ENCODE data around the gene PLB1. TPM values are rescaled to one million over a fixed set of nuclear protein-coding genes. Genes with fewer than 3 reads are reported as not detected.
A peak's percentile ranks its signal among the peaks of the same experiment; 100 is the strongest.
"Not testable (repeated sequence)": the region's sequence is repeated elsewhere in the genome, so short reads cannot be mapped to it uniquely, and the experiment has no call there.

PLB1 gene
- total and polyA plus RNA-seq, 5 experiments from 2014 or later = 0.29 to 0.34 (median 0.34) TPM; not detected in 2

DNA sequence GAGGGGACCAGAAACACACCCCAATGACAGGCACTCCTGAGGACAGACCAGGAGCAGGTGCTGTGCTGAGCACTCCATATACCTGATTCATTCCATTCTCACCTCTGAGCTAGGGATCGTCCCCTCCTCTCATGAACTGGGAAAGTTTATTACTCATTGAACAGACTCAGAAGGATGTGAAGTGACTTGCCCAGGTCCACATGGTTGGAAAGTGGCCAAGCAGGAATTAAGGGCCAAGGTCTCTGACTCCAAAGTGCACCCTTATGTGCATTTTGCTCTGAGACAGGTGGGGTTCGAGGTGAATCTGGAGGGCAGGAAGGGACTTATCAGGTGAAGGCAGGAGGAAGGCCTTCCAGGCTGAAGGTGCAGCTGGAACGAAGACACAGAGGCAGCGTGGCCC lies 25.1 kb upstream of the PLB1 start:
- no peak overlapping the region for H3K4me3 Mint-ChIP-seq
- ATAC-seq = no peak
- peaks cover 0 to 2% (median 0%) of the 10 kb centered on the region in 3 donors for H3K36me3 Mint-ChIP-seq
- POLR2A ChIA-PET = no interaction called here
- peak overlapping the region in 3 of 10 donors; percentile 21 to 31 (median 22) for H3K27ac Mint-ChIP-seq
- no peak for DNase-seq
- H3K4me1 Mint-ChIP-seq = peaks cover 13 to 29% (median 16%) of the 10 kb centered on the region in 4 donors
- peaks cover 0 to 3% (median 0%) of the 10 kb centered on the region in 9 donors for H3K9me3 Mint-ChIP-seq
- H3K27me3 Mint-ChIP-seq = no peaks in the 10 kb centered on the region

- H3K9me3 Mint-ChIP-seq = peaks cover 0 to 3% (median 0%) of the 10 kb centered on the region in 9 donors
- POLR2A ChIA-PET = no interaction called here
- DNase-seq (no peak), ATAC-seq (no peak)
- H3K4me1 Mint-ChIP-seq = peaks cover 13 to 29% (median 16%) of the 10 kb centered on the region in 4 donors
- H3K4me3 Mint-ChIP-seq = no peak overlapping the region
- H3K36me3 Mint-ChIP-seq = peaks cover 0 to 2% (median 0%) of the 10 kb centered on the region in 3 donors
- peak overlapping the region in 2 of 10 donors; percentile 22 to 31 for H3K27ac Mint-ChIP-seq
- no peaks in the 10 kb centered on the region for H3K27me3 Mint-ChIP-seq
Measured at GRCh38 chr2:28471214-28471613, 24.6 kb upstream of the PLB1 start.

GRCh38 chr2:28471701-28472236 lies 24.1 kb upstream of the PLB1 start:
- ATAC-seq = no peak
- H3K36me3 Mint-ChIP-seq = peaks cover 0 to 2% (median 0%) of the 10 kb centered on the region in 3 donors
- no peak overlapping the region for H3K27ac Mint-ChIP-seq
- POLR2A ChIA-PET = no interaction called here
- H3K9me3 Mint-ChIP-seq = peaks cover 0 to 3% (median 0%) of the 10 kb centered on the region in 9 donors
- peaks cover 0 to 2% (median 0%) of the 10 kb centered on the region in 5 donors for H3K27me3 Mint-ChIP-seq
- no peak for DNase-seq
- peaks cover 13 to 29% (median 16%) of the 10 kb centered on the region in 4 donors for H3K4me1 Mint-ChIP-seq
- no peak overlapping the region for H3K4me3 Mint-ChIP-seq

GRCh38 chr2:28472641-28473040 lies 23.2 kb upstream of the PLB1 start:
- ATAC-seq, H3K4me3 Mint-ChIP-seq, H3K9me3 Mint-ChIP-seq, H3K27ac Mint-ChIP-seq, POLR2A ChIA-PET, H3K27me3 Mint-ChIP-seq, DNase-seq, H3K36me3 Mint-ChIP-seq: not testable (repeated sequence)
- peaks cover 13 to 29% (median 16%) of the 10 kb centered on the region in 4 donors for H3K4me1 Mint-ChIP-seq

GRCh38 chr2:28475088-28475595 lies 20.7 kb upstream of the PLB1 start:
- peak overlapping the region in 1 of 10 donors; percentile 20 for H3K27ac Mint-ChIP-seq
- H3K27me3 Mint-ChIP-seq = peaks cover 0 to 2% (median 0%) of the 10 kb centered on the region in 5 donors
- no peak overlapping the region for H3K4me3 Mint-ChIP-seq
- POLR2A ChIA-PET = no interaction called here
- DNase-seq (no peak), ATAC-seq (no peak)
- peaks cover 7 to 16% (median 13%) of the 10 kb centered on the region in 4 donors for H3K4me1 Mint-ChIP-seq
- peaks cover 0 to 3% (median 0%) of the 10 kb centered on the region in 9 donors for H3K9me3 Mint-ChIP-seq
- peaks cover 0 to 2% (median 0%) of the 10 kb centered on the region in 3 donors for H3K36me3 Mint-ChIP-seq

GRCh38 chr2:28477087-28477486 lies 18.8 kb upstream of the PLB1 start:
- H3K36me3 Mint-ChIP-seq = no peaks in the 10 kb centered on the region
- ATAC-seq = no peak
- H3K27ac Mint-ChIP-seq = no peak overlapping the region
- POLR2A ChIA-PET = no interaction called here
- DNase-seq = no peak
- peaks cover 0 to 2% (median 0%) of the 10 kb centered on the region in 5 donors for H3K27me3 Mint-ChIP-seq
- H3K4me3 Mint-ChIP-seq = no peak overlapping the region
- H3K4me1 Mint-ChIP-seq = peaks cover 0 to 5% (median under 1%) of the 10 kb centered on the region in 4 donors
- H3K9me3 Mint-ChIP-seq = peaks cover 0 to 3% (median 0%) of the 10 kb centered on the region in 9 donors

DNA sequence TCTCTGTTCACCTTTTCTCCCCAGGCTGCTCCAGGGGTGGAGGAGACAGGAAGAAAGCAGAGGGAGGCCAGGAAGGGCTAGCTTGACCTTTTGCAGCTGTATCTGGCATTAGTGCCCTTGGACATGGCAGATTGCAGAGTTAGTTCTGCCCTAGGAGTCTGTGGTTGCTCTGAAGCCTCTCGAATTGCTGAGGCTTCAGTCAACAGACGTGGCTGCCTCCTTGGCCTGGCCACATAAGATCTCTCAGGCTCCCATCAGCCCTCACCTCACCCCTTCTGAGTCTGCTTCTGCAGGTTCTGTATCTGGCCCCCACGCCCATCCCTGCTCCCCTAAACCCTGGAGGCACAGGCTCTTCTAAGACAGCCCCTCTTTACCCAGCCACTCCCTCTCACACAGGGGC lies 18.2 kb upstream of the PLB1 start:
- peaks cover 0 to 3% (median 0%) of the 10 kb centered on the region in 9 donors for H3K9me3 Mint-ChIP-seq
- POLR2A ChIA-PET = no interaction called here

GRCh38 chr2:28480403-28481049 lies 15.3 kb upstream of the PLB1 start:
- H3K27me3 Mint-ChIP-seq = peaks cover 0 to 3% (median 0%) of the 10 kb centered on the region in 5 donors
- no peak overlapping the region for H3K4me3 Mint-ChIP-seq
- peaks cover 0 to 2% (median 0%) of the 10 kb centered on the region in 3 donors for H3K36me3 Mint-ChIP-seq
- H3K27ac Mint-ChIP-seq = no peak overlapping the region
- peaks cover 0 to 3% (median 0%) of the 10 kb centered on the region in 9 donors for H3K9me3 Mint-ChIP-seq
- DNase-seq = no peak
- no peak for ATAC-seq
- POLR2A ChIA-PET = no interaction called here
- H3K4me1 Mint-ChIP-seq = no peaks in the 10 kb centered on the region

More for the DNA sequence above, 18.2 kb upstream of the PLB1 start:
- H3K4me1 Mint-ChIP-seq = peaks cover 0 to 3% (median 0%) of the 10 kb centered on the region in 4 donors
- H3K27me3 Mint-ChIP-seq = peaks cover 0 to 2% (median 0%) of the 10 kb centered on the region in 5 donors
- no peak overlapping the region for H3K27ac Mint-ChIP-seq
- H3K36me3 Mint-ChIP-seq = peaks cover 0 to 2% (median 0%) of the 10 kb centered on the region in 3 donors
- ATAC-seq = no peak
- no peak for DNase-seq
- H3K4me3 Mint-ChIP-seq = no peak overlapping the region

DNA sequence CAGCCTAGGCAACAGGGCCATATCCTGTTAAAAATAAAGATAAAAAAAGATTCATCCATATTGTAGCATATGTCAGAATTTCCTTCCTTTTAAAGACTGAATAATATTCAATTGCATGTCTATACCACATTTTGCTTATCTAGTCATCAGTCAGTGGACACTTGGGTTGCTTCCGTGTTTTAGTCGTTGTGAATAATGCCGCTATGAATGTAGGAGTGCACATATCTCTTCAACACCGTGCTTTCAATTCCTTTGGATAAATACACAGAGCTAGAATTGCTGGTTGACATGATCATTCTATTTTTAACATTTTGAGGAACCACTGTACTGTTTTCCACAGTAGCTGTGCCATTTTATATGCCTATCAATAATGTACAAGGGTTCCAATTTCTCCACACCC lies 14.0 kb upstream of the PLB1 start:
- no peaks in the 10 kb centered on the region for H3K4me1 Mint-ChIP-seq
- POLR2A ChIA-PET = no interaction called here
- no peak for ATAC-seq
- H3K9me3 Mint-ChIP-seq = peaks cover 0 to 3% (median 0%) of the 10 kb centered on the region in 9 donors
- peaks cover 0 to 2% (median 0%) of the 10 kb centered on the region in 3 donors for H3K36me3 Mint-ChIP-seq
- peaks cover 0 to 3% (median 0%) of the 10 kb centered on the region in 5 donors for H3K27me3 Mint-ChIP-seq
- no peak overlapping the region for H3K27ac Mint-ChIP-seq
- H3K4me3 Mint-ChIP-seq = no peak overlapping the region
- DNase-seq = no peak

GRCh38 chr2:28484835-28485234 lies 11.0 kb upstream of the PLB1 start:
- H3K4me3 Mint-ChIP-seq = no peak overlapping the region
- peaks cover 0 to 3% (median 0%) of the 10 kb centered on the region in 9 donors for H3K9me3 Mint-ChIP-seq
- no peak overlapping the region for H3K27ac Mint-ChIP-seq
- DNase-seq (no peak), ATAC-seq (no peak)
- no peaks in the 10 kb centered on the region for H3K4me1 Mint-ChIP-seq
- POLR2A ChIA-PET = no interaction called here
- H3K36me3 Mint-ChIP-seq = peaks cover 0 to 2% (median 0%) of the 10 kb centered on the region in 3 donors
- peaks cover 0 to 3% (median 0%) of the 10 kb centered on the region in 5 donors for H3K27me3 Mint-ChIP-seq

DNA sequence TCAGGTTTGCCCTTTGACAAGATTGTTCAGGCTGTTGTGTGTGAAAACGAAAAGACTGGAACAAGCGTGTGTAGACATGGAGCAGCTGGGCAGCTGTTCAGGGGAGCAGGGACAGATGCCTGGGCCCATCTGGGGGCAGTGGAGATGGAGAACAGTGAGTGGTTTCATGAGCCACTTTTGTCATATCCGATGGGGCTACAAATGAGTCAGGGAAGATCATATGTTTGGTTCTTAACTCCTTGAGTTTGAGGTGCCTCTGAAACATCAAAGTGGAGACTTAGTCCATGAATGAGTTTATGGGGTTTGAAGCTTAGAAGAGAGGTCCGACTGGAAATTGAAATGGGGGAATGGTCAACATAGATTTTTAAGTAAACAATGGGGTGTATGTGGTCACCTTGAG lies 9.3 kb upstream of the PLB1 start:
- Mint-ChIP-seq H3K4me1 (no peaks in the 10 kb centered on the region), H3K4me3 (no peak overlapping the region), H3K27me3 (peaks cover 0 to 3% (median 0%) of the 10 kb centered on the region in 5 donors), H3K36me3 (peaks cover 0 to 2% (median 0%) of the 10 kb centered on the region in 3 donors), H3K27ac (no peak overlapping the region), H3K9me3 (peaks cover 0 to 3% (median 0%) of the 10 kb centered on the region in 9 donors)
- ATAC-seq (no peak), DNase-seq (no peak)
- POLR2A ChIA-PET = no interaction called here

GRCh38 chr2:28487258-28487657 lies 8.6 kb upstream of the PLB1 start:
- POLR2A ChIA-PET = no interaction called here
- Mint-ChIP-seq H3K27ac (no peak overlapping the region), H3K36me3 (peaks cover 0 to 2% (median 0%) of the 10 kb centered on the region in 3 donors), H3K9me3 (peaks cover 0 to 3% (median 0%) of the 10 kb centered on the region in 9 donors), H3K4me3 (no peak overlapping the region), H3K4me1 (no peaks in the 10 kb centered on the region), H3K27me3 (peaks cover 0 to 3% (median 0%) of the 10 kb centered on the region in 5 donors)
- DNase-seq = no peak
- ATAC-seq = no peak
